Measurements from ENCODE around the gene SLC19A1.
A peak's percentile ranks its signal among the peaks of the same experiment; 100 is the strongest.

Gene SLC19A1

DNA sequence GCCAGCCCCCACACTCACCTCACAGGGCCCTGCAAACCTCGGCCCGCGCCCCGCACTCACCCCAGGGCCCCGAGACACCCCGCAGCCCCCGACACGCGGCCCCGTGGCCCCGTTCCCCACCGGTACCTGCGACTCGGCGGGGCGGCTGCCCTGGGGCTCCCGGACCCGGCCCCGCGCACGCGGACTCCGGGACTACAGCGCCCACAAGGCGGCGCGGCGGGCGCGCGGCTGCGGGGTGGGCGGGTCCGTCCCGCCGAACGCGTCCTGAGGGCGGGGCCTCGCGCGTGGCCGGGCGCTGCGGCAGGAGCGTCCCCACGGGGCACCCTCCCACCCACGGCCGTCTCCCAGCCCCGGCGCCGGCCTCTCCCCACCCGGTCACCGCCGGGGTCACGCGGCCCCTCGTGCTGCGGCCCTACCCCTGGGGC is at the start of gene SLC19A1:
SLC19A1 (minus strand) TSS at position 199 of the 425 bp plus-strand sequence. CDS start 4,481 bp downstream, outside the sequence.
- peak; percentile 66 for DNase-seq (ENCODE audit: low spot score)

DNA sequence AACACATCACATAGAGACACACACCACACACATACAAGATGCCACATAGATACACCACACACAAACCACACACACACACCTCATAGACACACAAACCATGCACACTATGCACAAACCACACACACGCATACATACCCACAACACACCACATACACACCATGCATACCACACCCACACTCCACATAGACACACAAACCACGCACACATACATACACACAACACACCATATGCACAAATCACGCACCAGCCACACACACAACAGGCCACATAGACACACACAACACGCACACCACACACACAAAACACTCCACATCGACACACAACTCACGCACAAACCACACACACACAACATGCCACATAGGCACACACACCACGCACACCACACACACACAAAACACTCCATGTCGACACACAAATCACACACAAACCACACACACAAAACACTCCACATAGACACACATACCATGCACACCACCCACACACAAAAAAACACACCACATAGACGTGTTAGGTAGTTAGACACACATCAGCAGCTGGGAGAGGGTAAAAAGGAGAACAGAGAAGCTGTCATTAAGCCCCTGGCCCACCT is 49.5 kb upstream of the SLC19A1 start:
- DNase-seq (ENCODE audit: low spot score) = no peak

DNA sequence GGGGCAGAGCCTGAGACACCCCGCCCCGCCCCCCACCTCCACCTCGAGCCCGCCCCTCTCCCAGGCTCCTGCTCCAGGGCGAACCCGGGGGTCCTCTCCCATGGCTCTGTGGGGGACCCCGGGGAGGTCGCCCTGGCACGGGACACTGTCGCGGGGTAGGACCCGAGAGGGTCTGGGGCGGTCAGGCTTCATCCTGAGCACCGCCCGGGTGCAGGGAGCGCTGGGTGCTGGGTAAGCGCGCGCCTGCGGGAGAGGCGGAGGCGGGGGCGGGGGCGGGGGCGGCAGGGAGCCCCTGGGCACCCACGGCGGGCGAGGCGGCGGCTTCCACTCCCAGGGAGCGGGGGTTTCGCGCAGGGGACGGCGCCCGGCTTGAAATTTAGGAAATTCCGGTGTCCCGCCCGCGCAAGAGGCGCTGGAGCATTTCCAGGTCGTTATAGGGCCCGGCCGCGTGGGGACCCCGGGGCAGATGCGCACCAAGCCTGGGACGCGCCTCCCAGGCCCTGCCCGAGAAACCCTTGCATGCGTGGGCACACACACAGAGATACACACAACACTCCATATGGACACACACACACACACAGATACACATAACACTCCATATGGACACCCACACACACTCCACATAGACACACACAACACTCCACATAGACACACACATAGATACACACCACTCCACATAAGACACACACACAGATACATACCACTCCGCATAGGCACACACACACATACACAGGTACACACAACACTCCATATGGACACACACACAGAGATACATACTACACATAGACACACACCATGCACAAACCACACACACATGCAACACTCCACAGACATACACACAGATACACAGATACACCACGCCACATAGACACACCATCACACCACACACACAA is 48.7 kb upstream of the SLC19A1 start:
- peak; percentile 35 for DNase-seq (ENCODE audit: low spot score)

DNA sequence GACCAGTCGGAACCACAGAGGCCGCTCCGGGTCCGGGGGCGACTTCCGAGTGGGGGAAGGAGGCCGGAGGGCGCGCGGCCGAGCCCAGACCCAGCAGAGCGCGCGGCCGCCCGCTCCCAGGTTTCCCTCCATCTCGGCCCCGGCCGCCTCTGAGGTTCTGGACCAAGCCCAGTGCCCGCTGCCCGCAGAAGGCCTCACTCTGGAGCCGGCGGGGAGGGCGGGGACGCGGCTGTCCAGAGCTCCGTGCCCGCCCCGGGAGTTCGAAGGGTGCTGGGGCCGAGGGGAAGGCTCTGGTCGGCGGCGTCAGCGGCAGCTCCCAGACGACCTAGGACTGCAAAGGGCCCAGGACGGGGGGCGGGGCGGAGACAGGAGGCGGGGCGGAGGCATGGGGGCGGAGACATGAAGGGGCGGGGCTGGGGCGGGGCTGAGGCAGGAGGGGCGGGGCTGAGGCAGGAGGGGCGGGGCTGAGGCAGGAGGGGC is 48.0 kb upstream of the SLC19A1 start:
- peak; percentile 73 for DNase-seq (ENCODE audit: low spot score)

DNA sequence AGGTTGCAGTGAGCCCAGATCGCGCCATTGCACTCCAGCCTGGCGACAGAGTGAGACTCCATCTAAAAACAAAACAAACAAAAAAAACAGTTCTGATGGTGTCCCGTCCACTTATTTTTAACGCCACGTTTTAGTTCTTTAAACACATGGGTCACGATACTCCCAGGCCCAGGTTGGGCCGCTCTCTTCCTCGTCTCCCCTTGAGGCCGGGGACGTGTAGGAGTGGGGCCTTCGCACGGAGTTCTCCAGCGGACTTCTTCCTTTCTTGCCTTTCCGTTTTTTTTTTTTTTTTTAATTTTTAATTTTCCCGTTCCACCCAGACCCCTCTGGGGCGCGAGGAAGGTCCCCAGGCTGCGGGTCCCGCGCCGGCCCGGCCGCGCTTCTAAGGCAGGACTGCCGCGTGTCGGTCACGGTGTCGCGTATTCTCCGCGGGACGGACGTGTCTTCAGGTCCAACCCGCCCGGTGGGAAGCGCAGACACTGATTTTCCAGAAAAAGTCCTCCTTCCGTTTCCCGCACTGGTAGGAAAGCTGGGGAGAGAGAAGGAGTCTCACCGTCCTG is 47.5 kb upstream of the SLC19A1 start:
- DNase-seq (ENCODE audit: low spot score) = no peak

DNA sequence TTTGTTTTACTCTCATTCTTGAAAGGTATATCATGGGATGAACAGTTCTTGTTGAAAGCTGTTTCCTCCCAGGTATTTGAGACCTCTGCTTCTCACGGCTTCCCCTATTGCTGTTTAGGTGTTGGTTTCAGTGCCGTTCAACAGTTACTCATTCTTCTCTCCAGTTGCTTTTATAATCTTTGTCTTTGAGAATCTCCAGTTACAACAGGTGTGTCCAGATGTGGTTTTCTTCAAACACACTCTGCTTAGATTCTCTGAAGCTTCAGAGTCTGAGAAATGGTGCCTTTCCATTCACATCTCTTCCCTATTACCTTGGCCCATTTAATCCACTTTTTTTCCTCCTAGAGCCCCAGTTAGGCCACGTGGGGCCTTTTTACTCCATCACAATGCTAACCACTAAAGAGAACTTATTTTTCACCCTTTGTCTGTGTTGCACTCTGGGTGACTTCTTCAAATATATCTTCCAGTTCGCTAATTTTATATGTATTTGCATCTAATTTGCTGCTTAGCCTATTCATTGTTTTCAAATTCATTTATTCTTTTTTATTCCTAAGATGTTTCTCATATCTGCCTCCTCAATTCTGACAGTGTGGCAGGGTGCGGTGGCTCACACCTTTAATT is 46.7 kb upstream of the SLC19A1 start:
- DNase-seq (ENCODE audit: low spot score) = no peak

DNA sequence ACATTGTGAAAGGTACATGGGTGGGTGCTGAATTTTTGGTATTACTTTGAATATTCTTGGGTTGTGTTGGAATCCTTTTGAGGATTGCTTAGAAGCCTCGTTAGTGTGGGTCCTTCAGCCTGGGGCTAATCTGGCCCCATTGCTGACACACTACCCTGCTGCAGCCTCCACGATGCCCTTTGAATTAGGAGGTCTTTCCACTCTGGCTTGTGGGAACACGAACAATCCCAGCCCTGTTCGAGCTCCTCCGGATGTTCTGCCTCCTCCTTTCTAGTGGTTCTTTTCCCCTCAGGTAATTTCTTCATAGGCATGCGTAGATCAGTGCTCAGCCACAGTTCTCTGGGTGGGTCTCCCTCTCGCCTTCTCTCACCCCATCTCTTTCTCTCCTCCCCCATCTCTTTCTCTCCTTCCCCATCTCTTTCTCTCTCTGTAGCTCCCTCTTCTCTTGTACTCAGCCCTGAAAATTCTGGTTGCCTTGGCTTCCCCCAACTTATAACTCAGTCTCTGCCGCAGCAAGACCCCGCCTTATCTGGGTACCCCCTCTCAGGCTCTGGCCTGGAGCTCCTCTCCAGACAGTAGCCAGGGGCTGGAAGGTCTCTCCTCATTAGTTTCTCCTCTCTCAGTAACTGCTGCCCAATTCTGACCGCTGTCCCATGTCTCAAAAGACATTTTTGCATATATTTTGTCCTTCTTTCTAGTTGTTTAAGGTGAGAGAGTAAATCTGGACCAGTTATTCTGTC is 46.0 kb upstream of the SLC19A1 start:
- no peak for DNase-seq (ENCODE audit: low spot score)

DNA sequence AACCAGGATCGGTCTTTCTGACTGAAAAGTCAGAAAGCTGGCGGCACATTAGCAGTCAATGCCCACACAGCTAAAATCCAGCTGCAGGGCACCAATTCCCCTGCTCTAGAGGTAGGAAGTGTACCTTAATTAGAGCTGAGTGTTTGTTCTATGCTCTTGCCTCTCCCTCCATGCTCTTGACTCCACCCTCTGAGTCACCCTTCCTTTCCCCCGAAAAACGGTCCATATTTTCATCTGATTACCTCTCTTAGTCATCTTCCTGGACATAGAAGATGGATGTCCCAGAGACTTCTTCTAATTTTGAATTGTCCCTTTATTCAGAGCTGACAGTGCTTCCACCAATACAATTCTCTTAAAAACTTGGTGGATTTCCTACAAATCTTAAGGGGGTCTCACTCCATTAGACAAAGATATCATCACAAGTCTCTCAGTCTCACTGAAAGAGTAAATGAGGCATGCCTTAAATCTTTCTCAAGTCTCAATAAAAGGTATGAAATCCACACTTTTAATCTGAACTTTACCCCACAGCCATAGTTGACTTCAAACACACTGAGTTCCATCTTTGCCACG is 44.1 kb upstream of the SLC19A1 start:
- no peak for DNase-seq (ENCODE audit: low spot score)

DNA sequence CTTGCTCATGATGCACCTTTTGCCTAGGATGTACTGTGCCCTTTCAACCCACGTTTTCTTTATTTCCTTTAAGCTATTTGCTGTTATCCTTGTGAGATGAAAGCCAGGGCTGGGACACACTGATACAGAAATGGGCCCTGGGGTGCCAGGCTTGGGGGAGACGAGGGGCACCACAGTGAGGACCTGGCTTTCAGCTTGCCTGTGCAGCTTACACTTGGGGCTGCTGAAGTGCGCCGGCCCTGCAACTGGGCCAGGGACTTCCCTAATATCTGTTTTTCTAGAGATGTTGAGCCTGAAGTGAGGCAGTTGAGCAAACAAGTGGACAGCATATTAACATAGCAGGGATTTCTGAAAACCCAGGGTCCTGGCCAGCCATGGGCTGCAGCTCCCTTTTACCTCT is 42.5 kb upstream of the SLC19A1 start:
- DNase-seq (ENCODE audit: low spot score) = no peak

DNA sequence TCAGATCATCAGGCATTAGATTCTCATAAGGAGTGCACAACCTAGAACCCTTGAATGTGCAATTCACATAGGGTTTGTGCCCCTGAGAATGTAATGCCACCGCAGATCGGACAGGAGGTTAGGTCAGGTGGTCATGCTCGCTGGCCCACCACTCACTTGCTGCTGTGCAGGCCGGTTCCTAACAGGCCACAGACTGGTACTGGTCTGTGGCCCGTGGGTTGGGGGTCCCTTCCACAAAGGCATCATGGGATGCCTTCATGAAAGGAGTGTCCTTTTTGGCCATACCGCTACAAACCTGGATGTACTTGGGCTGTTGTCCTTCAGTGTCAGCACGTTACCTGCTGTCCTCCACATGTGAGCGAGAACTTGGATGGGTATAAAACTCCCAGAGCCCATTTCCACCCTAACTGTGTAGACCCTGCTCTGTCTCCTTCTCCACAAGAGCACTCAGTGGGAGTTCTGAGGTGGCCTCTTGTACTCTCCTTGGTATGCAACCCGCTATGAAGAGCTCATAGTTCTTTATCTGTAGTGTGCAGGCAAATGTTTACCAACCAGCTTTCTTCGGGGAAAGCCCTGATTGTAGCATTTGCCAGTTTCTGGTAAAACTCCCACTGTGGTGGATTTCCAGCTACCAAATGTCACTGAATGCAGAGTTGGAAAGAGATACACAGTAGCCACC is 41.7 kb upstream of the SLC19A1 start:
- DNase-seq (ENCODE audit: low spot score) = no peak

DNA sequence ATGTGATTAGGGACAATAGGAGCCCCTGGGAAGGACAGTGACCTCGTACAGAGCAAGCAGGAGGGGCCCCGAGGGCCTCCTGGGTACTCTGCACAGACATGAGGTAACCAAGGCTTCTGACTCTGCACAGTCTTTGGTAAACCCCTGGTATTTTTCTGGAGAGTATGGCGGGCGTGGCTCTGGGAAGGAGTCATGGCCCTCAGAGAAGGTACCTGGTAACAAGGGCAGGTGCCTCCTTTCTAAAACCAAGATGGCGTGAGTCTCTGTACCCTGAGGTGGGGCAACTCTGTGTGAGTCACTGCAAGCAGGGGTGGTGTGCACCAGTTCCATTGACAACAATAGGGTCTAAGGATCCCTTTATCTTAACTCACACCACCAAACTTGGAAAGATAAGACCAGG is 39.9 kb upstream of the SLC19A1 start:
- no peak for DNase-seq (ENCODE audit: low spot score)

DNA sequence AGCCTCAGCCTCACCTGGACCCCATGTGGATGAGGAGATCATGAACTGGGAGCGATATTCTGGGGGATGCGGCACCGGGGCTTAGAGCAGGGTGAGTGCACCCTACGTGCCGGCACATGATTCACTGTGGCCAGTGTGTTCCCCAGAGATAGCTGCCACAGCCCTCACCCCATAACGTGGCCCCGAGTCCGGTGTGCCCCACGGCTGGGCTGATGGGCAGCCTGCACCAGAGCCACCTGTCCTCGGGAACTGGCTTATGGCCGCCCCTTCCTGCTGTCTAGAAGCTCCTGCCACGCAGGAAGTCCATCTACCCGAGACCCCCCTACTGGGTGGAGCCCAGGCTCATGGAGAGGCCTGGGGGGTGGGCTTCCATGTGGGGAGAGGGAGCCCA is 39.1 kb upstream of the SLC19A1 start:
- no peak for DNase-seq (ENCODE audit: low spot score)

DNA sequence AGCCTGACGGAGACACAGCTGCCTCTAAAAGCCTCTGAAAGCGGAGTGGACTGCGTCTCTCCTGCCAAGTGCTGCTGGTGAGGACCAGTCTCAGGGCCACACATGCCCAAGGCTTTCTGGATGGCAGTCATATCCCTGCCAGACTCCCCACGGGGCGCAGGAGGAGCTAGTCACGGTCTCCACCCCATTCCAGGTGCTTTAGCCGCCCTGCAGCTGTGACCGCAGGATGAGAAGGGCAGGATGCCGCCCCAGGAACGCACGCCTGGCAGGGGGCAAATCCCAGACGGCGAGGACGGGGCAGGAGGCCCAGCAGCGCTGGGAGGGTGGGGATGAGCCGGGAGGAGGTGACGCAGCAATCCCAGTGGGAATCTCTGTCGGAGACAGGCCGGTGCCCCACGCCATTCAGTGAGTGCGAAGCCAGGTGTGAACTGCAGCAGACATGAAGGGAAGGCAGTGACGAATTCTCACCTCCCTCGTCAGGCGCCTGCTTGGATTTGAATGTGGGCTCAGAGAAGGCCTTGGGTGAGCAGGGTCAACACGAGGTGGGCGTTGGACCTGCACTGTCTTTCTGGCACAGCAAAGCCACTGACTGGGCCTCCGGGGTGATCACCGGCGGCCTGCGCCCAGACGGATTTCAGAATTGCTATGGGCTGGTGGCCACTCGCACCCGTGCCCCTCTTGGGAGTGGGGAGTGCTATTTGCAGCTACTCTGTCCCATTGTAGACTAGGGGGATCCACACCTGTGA is 38.5 kb upstream of the SLC19A1 start:
- no peak for DNase-seq (ENCODE audit: low spot score)

DNA sequence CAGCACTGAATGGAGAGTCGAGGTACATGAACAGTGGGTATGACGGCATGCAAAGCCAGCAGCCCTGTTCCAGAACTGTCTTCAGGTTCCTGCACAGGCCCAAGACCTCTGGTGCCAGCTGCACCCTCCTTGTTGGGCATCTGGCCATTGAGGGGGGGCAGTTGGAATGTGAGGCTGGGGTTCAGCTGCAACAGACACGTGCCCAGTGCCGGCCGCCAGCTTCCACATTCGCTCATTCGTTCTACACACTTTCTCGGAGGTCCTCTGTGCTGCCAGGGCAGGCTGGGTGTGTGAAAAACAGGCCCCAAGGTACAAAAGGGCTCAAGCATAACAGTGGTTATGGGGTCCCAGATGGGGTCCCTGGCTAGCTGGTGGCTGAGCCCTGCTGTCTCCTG is 37.9 kb upstream of the SLC19A1 start:
- DNase-seq (ENCODE audit: low spot score) = no peak

DNA sequence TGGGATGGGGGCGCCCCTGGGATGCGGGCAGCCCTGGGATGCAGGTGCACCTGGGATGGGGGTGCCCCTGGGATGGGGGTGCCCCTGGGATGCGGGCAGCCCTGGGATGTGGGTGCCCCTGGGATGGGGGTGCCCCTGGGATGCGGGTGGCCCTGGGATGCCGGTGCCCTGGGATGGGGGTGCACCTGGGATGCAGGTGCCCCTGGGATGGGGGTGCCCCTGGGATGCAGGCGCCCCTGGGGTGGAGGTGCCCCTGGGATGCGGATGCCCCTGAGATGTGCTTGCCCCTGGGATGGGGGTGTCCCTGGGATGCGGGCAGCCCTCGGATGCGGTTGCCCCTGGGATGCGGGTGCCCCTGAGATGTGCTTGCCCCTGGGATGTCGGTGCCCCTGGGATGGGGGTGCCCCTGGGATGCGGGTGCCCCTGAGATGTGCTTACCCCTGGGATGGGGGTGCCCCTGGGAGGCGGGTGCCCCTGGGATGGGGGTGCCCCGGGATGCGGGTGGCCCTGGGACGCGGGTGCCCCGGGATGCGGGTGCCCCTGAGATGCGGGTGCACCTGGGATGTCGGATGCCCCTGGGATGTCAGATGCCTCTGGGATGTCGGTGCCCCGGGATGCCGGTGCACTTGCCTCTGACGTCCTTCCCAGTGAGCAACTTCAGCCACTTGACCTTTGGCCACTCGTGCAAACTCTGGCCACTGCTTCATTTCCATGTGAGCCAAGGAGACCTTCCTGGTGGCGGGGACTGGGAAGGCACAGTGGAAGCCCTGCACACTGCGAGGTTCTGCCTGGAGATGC is 37.3 kb upstream of the SLC19A1 start:
- DNase-seq (ENCODE audit: low spot score) = no peak

DNA sequence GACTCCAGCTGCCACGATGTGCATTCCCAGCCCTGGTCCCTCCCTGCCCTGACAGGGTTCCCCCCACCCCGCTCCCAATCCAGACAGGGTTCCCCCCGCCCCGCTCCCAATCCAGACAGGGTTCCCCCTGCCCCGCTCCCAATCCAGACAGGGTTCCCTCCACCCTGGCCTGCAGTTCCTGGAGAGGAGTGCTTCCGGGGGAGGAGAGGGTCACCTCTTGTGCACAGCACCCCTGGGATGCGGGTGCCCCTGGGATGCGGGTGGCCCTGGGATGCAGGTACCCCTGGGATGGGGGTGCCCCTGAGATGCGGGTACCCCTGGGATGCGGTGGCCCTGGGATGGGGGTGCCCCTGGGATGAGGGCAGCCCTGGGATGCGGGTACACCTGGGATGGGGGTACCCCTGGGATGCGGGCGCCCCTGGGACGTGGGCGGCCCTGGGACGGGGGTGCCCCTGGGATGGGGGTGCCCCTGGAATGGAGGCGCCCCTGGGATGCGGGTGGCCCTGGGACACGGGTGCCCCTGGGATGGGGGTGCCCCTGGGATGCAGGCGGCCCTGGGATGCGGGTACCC is 36.7 kb upstream of the SLC19A1 start:
- no peak for DNase-seq (ENCODE audit: low spot score)

DNA sequence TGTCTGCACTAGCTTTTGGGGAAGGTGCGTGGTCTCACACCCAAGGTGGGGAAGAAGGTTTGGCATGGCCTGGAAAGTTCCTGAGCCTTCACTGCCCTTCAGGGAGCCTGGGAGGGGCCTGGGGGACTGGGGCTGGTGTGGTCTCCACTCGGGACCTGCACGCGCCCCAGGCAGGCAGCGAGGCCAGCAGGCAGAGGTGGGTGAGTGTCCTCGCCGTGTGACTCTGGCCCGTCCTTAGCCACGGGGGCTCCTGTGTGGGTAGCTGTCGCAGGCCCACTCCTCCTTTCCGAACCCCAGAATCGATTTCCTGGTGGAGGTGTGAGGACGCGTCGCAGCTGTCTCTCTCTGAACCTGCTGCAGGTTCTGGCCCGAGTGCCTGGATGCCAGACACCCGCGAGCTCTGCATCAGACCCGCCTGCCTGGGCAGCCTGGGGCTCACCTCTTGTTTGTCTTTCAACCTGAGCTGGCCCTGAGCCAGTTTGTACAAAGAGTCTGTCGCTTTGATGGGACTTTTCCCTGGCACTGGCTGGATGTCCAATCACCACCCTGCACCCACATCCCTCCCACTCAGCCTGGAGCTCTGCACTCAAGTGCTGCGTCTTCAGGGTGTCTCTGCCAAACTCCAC is 36.0 kb upstream of the SLC19A1 start:
- DNase-seq (ENCODE audit: low spot score) = no peak

DNA sequence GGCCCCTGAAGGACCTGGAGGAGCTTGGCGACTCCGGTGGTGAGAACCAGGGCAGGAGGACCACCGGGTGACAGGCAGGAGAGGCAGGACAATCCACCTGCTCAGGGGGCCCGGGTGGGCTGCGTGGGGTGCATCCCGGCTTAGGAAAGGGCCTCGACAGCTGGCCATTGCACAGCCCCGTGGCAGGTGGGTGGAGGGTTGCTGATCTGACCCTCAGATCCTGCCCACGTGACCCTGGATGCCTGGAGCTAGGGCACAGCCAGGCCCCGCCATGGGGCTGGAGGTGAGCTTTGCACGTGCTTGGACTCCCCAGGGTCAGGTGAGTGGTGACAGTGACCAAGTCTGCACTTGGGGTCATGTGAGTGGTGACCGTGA is 35.5 kb upstream of the SLC19A1 start:
- DNase-seq (ENCODE audit: low spot score) = no peak
